Astrocyte (in vitro differentiated cells and primary cell): ENCODE measurements around the gene PCDH12. TPM values are rescaled to one million over a fixed set of nuclear protein-coding genes. Genes with fewer than 3 reads are reported as not detected.
A peak's percentile ranks its signal among the peaks of the same experiment; 100 is the strongest.

Source experiments
- DNase-seq: peaks from one replicate; pipeline ENCODE4 v3.0.0-alpha.2; 2010; ENCODE audit warnings: low read depth
- FAIRE-seq: peaks from 2 replicates; lab custom pipeline; 2011; peaks lifted over from hg19 to GRCh38; lab: Jason Lieb, UNC
- H2AFZ ChIP-seq: 2 replicates; pipeline ENCODE4 v1.6.0; 2012; ENCODE audit warnings: low read depth, low read length, inconsistent platforms
- H3K27ac ChIP-seq: 2 replicates; pipeline ENCODE4 v1.5.1; 2011; ENCODE audit warnings: low read depth, low read length, inconsistent platforms
- H3K27me3 ChIP-seq: 2 replicates; pipeline ENCODE4 v1.6.0; 2011; ENCODE audit warnings: low read length, inconsistent platforms; ENCODE audit not compliant: insufficient read depth
- H3K36me3 ChIP-seq: 2 replicates; pipeline ENCODE4 v1.5.1; 2011; ENCODE audit warnings: low read length, inconsistent platforms; ENCODE audit not compliant: insufficient read depth
- H3K4me1 ChIP-seq: 2 replicates; pipeline ENCODE4 v1.5.1; 2011; ENCODE audit warnings: low read length, inconsistent platforms; ENCODE audit not compliant: insufficient read depth
- H3K4me2 ChIP-seq: 2 replicates; pipeline ENCODE4 v1.6.0; 2012; ENCODE audit warnings: low read length, inconsistent platforms
- H3K4me3 ChIP-seq: 2 replicates; pipeline ENCODE4 v1.5.1; 2011; ENCODE audit warnings: low read depth, mild to moderate bottlenecking, low read length, inconsistent platforms; ENCODE audit not compliant: insufficient read depth
- H3K79me2 ChIP-seq: 2 replicates; pipeline ENCODE4 v1.6.0; 2012; ENCODE audit warnings: mild to moderate bottlenecking, low read length, inconsistent platforms; ENCODE audit not compliant: insufficient read depth
- H3K9ac ChIP-seq: 2 replicates; pipeline ENCODE4 v1.6.0; 2012; ENCODE audit warnings: mild to moderate bottlenecking, low read length, inconsistent platforms
- H3K9me3 ChIP-seq: 2 replicates; pipeline ENCODE4 v1.5.1; 2012; ENCODE audit warnings: low read depth, mild to moderate bottlenecking, low read length, inconsistent platforms; ENCODE audit not compliant: insufficient read depth
- H4K20me1 ChIP-seq: 2 replicates; pipeline ENCODE4 v1.6.0; 2012; ENCODE audit warnings: low read length, inconsistent platforms; ENCODE audit not compliant: insufficient read depth
- H3K27ac Mint-ChIP-seq: one replicate; pipeline ENCODE4 v1.8.0; 2021; ENCODE audit warnings: mild to moderate bottlenecking, mixed read lengths; ENCODE audit not compliant: unreplicated experiment
- H3K27me3 Mint-ChIP-seq: one replicate; pipeline ENCODE4 v1.8.0; 2021; ENCODE audit warnings: low read depth, mixed read lengths; ENCODE audit not compliant: unreplicated experiment
- H3K36me3 Mint-ChIP-seq: one replicate; pipeline ENCODE4 v1.8.0; 2021; ENCODE audit warnings: low read depth, mixed read lengths; ENCODE audit not compliant: unreplicated experiment
- H3K4me1 Mint-ChIP-seq: one replicate; pipeline ENCODE4 v1.8.0; 2021; ENCODE audit warnings: low read depth, mixed read lengths; ENCODE audit not compliant: unreplicated experiment
- H3K4me3 Mint-ChIP-seq: one replicate; pipeline ENCODE4 v1.8.0; 2021; ENCODE audit warnings: mild to moderate bottlenecking, moderate library complexity, mixed read lengths; ENCODE audit not compliant: unreplicated experiment
- H3K9me3 Mint-ChIP-seq: one replicate; pipeline ENCODE4 v1.8.0; 2021; ENCODE audit warnings: mild to moderate bottlenecking, mixed read lengths; ENCODE audit not compliant: unreplicated experiment
- EZH2 ChIP-seq: IDR thresholded peaks from 2 replicates; pipeline ENCODE4 v1.6.1; 2012; ENCODE audit warnings: mild to moderate bottlenecking, low read length, inconsistent platforms; ENCODE audit not compliant: insufficient read depth
- total RNA-seq: library from RNA; stranded (reverse); gene quantifications from 2 replicates; pipeline ENCODE4 v1.2.1, GENCODE V29; 2021
- TF ChIP-seq, protein P1 (sequence below): IDR thresholded peaks from 2 replicates; pipeline ENCODE4 v1.5.1; 2011; ENCODE audit warnings: low read depth, mild to moderate bottlenecking, inconsistent platforms, low read length, moderate library complexity; ENCODE audit not compliant: insufficient read depth

The PCDH12 gene
- total RNA-seq, 1 donor from 2014 or later = 0.02 TPM

DNA sequence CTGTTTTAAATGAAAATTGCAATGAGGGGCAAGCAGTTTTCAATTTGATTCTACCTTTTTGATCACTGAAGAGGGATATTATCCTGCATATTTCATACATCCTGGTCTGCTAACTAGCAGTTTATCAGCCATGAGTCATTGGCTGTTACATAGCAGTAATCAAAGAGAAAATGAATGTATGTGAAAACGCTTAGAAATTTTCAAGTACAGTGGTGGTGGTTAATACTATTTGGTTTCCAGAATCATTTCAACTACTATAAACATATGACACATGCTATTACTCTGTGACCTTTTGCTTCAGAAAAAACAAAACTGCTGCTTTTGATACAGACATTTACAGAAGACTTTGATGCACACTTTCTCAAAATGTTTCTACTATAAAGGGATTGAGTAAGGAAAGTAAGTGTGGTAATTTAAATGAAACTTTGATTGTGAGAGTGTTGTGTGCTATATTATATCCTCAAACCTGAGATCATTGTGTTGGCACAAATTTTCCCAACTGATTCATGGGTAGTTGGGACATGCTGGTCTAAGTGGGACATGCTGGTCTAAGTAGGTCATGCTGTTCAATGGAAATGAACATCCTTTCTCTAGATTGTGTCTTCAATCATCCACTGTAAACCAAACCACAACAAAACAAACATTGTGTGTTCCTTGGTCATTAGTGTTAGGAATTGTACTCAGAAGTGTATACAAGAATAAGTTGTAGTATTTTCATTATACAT, 16.0 kb upstream of the PCDH12 start:
- Histone ChIP-seq H3K4me3 (no peak overlapping the region), H3K4me2 (peak overlapping the region; percentile 51), H3K4me1 (peaks cover 9% of the 10 kb centered on the region), H3K36me3 (peaks cover 31% of the 10 kb centered on the region), H3K9me3 (no peaks in the 10 kb centered on the region), H4K20me1 (peaks cover 41% of the 10 kb centered on the region), H2AFZ (no peak overlapping the region), H3K27me3 (no peaks in the 10 kb centered on the region), H3K27ac (peak overlapping the region; percentile 19), H3K9ac (no peak overlapping the region), H3K79me2 (peaks cover 50% of the 10 kb centered on the region)
- H3K36me3 Mint-ChIP-seq = peaks cover 9% of the 10 kb centered on the region
- peaks cover 9% of the 10 kb centered on the region for H3K4me1 Mint-ChIP-seq
- H3K4me3 Mint-ChIP-seq = no peak overlapping the region
- no peaks in the 10 kb centered on the region for H3K27me3 Mint-ChIP-seq
- H3K9me3 Mint-ChIP-seq = no peaks in the 10 kb centered on the region
- DNase-seq (peak; percentile 74), FAIRE-seq (no peak)
- TF ChIP-seq EZH2 = no peak
- TF ChIP-seq, protein P1, sequence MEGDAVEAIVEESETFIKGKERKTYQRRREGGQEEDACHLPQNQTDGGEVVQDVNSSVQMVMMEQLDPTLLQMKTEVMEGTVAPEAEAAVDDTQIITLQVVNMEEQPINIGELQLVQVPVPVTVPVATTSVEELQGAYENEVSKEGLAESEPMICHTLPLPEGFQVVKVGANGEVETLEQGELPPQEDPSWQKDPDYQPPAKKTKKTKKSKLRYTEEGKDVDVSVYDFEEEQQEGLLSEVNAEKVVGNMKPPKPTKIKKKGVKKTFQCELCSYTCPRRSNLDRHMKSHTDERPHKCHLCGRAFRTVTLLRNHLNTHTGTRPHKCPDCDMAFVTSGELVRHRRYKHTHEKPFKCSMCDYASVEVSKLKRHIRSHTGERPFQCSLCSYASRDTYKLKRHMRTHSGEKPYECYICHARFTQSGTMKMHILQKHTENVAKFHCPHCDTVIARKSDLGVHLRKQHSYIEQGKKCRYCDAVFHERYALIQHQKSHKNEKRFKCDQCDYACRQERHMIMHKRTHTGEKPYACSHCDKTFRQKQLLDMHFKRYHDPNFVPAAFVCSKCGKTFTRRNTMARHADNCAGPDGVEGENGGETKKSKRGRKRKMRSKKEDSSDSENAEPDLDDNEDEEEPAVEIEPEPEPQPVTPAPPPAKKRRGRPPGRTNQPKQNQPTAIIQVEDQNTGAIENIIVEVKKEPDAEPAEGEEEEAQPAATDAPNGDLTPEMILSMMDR = no peak
- H3K27ac Mint-ChIP-seq = no peak overlapping the region

DNA sequence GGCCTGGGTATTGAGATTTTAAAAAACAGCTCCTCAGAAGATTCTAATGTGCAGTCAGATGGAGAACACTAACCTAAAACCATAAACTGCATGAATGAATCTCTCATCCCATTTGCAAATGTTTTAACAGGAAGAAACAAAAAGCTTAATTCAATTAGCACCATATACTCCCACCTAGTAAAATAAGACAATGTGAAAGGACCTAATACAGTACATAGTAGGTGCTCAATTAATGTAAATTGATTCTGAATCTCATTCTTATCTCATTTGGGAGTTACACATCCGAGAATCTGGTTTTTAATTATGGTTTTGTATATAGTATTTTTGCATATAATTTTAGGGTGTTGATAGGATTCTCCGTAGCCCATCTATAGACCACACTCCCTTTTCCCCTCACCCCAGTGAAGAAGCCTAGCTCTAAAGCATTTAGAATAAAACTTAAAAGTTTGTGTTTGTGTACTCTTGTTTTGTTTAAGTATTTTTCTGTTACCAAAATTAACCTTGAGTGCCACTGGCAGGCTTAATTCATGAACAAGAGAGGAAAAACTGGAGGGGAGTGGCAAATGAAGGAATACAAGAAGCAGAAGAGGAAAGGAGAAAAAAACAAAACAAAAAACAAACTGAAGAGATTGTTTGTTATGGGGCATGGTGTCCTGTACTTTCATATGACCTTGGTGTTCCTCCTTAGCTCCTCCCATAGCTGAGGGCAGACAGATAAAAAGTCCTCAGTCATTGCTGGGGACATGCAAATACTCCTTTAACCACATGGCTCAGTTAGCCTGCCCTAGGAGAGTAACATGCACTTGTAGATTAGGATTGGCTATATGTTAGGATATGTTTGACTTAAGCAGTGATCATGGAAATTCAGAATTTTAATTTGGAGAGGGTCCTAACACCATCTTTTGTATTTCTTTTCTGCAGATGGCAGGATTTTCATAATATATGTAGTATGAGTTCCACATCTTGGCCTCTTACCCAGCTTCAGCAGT, 12.1 kb upstream of the PCDH12 start:
- Histone ChIP-seq H3K79me2 (peaks cover 32% of the 10 kb centered on the region), H3K9me3 (no peaks in the 10 kb centered on the region), H3K9ac (peak overlapping the region; percentile 90), H3K4me3 (peak overlapping the region; percentile 77), H3K27me3 (no peaks in the 10 kb centered on the region), H3K36me3 (peaks cover 6% of the 10 kb centered on the region), H3K27ac (peak overlapping the region; percentile 90), H3K4me1 (peaks cover 13% of the 10 kb centered on the region), H4K20me1 (peaks cover 20% of the 10 kb centered on the region), H3K4me2 (peak overlapping the region; percentile 88), H2AFZ (peak overlapping the region; percentile 92)
- no peaks in the 10 kb centered on the region for H3K27me3 Mint-ChIP-seq
- no peak for DNase-seq
- H3K27ac Mint-ChIP-seq = peak overlapping the region; percentile 94
- TF ChIP-seq, protein P1 = no peak
- no peak for TF ChIP-seq EZH2
- no peak for FAIRE-seq
- peaks cover 2% of the 10 kb centered on the region for H3K36me3 Mint-ChIP-seq
- H3K9me3 Mint-ChIP-seq = no peaks in the 10 kb centered on the region
- H3K4me1 Mint-ChIP-seq = peaks cover 7% of the 10 kb centered on the region
- peak overlapping the region; percentile 91 for H3K4me3 Mint-ChIP-seq
